Neuronal stem cell (in vitro differentiated cells): ENCODE data around the gene LEMD2.

Experiments used
- DNase-seq: peaks from one replicate; pipeline ENCODE4 v3.0.0-alpha.2; 2013; ENCODE audit warnings: low spot score
- H2AFZ ChIP-seq: one replicate; pipeline ENCODE4 v1.6.1; 2013; ENCODE audit warnings: mild to moderate bottlenecking, low read length, inconsistent platforms
- H2AK5ac ChIP-seq: 2 replicates; pipeline ENCODE4 v1.6.1; 2013; ENCODE audit warnings: low read depth, mild to moderate bottlenecking, inconsistent platforms, low read length, moderate library complexity, mixed read lengths
- H2BK120ac ChIP-seq: 2 replicates; pipeline ENCODE4 v1.6.1; 2013; ENCODE audit warnings: low read depth, mild to moderate bottlenecking, inconsistent platforms, low read length, moderate library complexity, mixed read lengths
- H2BK12ac ChIP-seq: one replicate; pipeline ENCODE4 v1.6.1; 2013; ENCODE audit warnings: low read length, inconsistent platforms
- H2BK15ac ChIP-seq: 2 replicates; pipeline ENCODE4 v1.6.1; 2013; ENCODE audit warnings: mild to moderate bottlenecking, low read length, inconsistent platforms, mixed read lengths
- H2BK5ac ChIP-seq: one replicate; pipeline ENCODE4 v1.6.1; 2013; ENCODE audit warnings: inconsistent platforms, mild to moderate bottlenecking, low read length, moderate library complexity
- H3K14ac ChIP-seq: one replicate; pipeline ENCODE4 v1.6.1; 2013; ENCODE audit warnings: low read length, inconsistent platforms
- H3K18ac ChIP-seq: 2 replicates; pipeline ENCODE4 v1.6.1; 2013; ENCODE audit warnings: low read length, inconsistent platforms
- H3K23ac ChIP-seq: 2 replicates; pipeline ENCODE4 v1.6.1; 2013; ENCODE audit warnings: low read depth, mild to moderate bottlenecking, mixed read lengths, low read length, inconsistent platforms; ENCODE audit not compliant: poor library complexity
- H3K27ac ChIP-seq: replicated peaks from 3 replicates; pipeline ENCODE4 v1.5.1; 2013; ENCODE audit warnings: low read length, inconsistent platforms
- H3K27me3 ChIP-seq, 3 experiments: 2 replicates each; pipeline ENCODE4 v1.6.1; 2013; ENCODE audit warnings: low read length in 3 of 3, mild to moderate bottlenecking in 2 of 3, inconsistent platforms in 1 of 3, low read depth in 1 of 3, mixed read lengths in 1 of 3, moderate library complexity in 1 of 3; ENCODE audit not compliant: control insufficient read depth in 3 of 3, insufficient read depth in 3 of 3
- H3K36me3 ChIP-seq, 2 donors: replicated peaks in 1 of 2; 2 replicates each; pipeline ENCODE4 v1.6.1; 2013; ENCODE audit warnings: low read length in 2 of 2; ENCODE audit not compliant: control insufficient read depth in 2 of 2, insufficient read depth in 2 of 2
- H3K4ac ChIP-seq: 2 replicates; pipeline ENCODE4 v1.6.1; 2013; ENCODE audit warnings: inconsistent platforms, mild to moderate bottlenecking, low read length, moderate library complexity
- H3K4me1 ChIP-seq, 2 donors: 1 replicate in 1 of 2; 2 replicates in 1 of 2; pipeline ENCODE4 v1.6.1; 2013; ENCODE audit warnings: low read length in 2 of 2, low read depth in 1 of 2; ENCODE audit not compliant: control insufficient read depth in 2 of 2, insufficient read depth in 1 of 2
- H3K4me2 ChIP-seq: one replicate; pipeline ENCODE4 v1.6.1; 2013; ENCODE audit warnings: mild to moderate bottlenecking, low read length, inconsistent platforms; ENCODE audit not compliant: insufficient read depth, poor library complexity, severe bottlenecking
- H3K4me3 ChIP-seq, 2 donors: 2 replicates each; pipeline ENCODE4 v1.5.1; 2013; ENCODE audit warnings: low read length in 2 of 2, mild to moderate bottlenecking in 2 of 2, inconsistent platforms in 1 of 2, moderate library complexity in 1 of 2
- H3K79me1 ChIP-seq: one replicate; pipeline ENCODE4 v1.6.1; 2013; ENCODE audit warnings: low read depth, mild to moderate bottlenecking, inconsistent platforms, low read length, moderate library complexity
- H3K9ac ChIP-seq: one replicate; pipeline ENCODE4 v1.6.1; 2013; ENCODE audit warnings: mild to moderate bottlenecking, low read depth, low read length, inconsistent platforms; ENCODE audit not compliant: poor library complexity
- H3K9me3 ChIP-seq, 2 donors: replicated peaks in 1 of 2; 2 replicates each; pipeline versions ENCODE3 to v1.6.1; 2013; ENCODE audit warnings: low read length in 2 of 2, mild to moderate bottlenecking in 2 of 2, inconsistent platforms in 1 of 2, low read depth in 1 of 2, mixed read lengths in 1 of 2, moderate library complexity in 1 of 2; ENCODE audit not compliant: control insufficient read depth in 2 of 2, insufficient read depth in 1 of 2
- H4K8ac ChIP-seq: one replicate; pipeline ENCODE4 v1.6.1; 2013; ENCODE audit warnings: low read depth, mild to moderate bottlenecking, inconsistent platforms, low read length, moderate library complexity
- H4K91ac ChIP-seq: one replicate; pipeline ENCODE4 v1.6.1; 2013; ENCODE audit warnings: low read length, low read depth, mild to moderate bottlenecking, inconsistent platforms; ENCODE audit not compliant: poor library complexity
- WGBS, 2 donors: extraction: QIAGEN DNeasy Blood & Tissue Kit; methylation state at CpG; one replicate each; pipeline ENCODE4 v1.1.7; 2013; ENCODE audit warnings: missing lambda C conversion rate in 2 of 2, mixed read lengths in 1 of 2; ENCODE audit not compliant: insufficient read length in 2 of 2, insufficient replicate concordance in 1 of 2; ENCODE audit errors: extremely low coverage in 2 of 2; 5-methylcytosine and 5-hydroxymethylcytosine counted together

The LEMD2 gene

GRCh38 chr6:33798343-33798848 lies 9.5 kb upstream of the LEMD2 start:
- no peak overlapping the region for H2BK120ac ChIP-seq
- H3K4me3 ChIP-seq, result no peak overlapping the region
- no peaks in the 10 kb centered on the region for H3K36me3 ChIP-seq
- no peak overlapping the region for H4K91ac ChIP-seq
- H2BK15ac ChIP-seq, result no peak overlapping the region
- no peaks in the 10 kb centered on the region for H3K79me1 ChIP-seq
- peak overlapping the region; percentile 14 for H2AK5ac ChIP-seq
- H3K18ac ChIP-seq, result peak overlapping the region; percentile 23
- DNase-seq, result no peak
- no peak overlapping the region for H3K4ac ChIP-seq
- no peak overlapping the region for H3K9ac ChIP-seq
- H3K4me1 ChIP-seq, result peaks cover 31 to 33% of the 10 kb centered on the region in 2 donors
- no peak overlapping the region for H2BK5ac ChIP-seq
- H3K4me2 ChIP-seq, result no peak overlapping the region
- no peak overlapping the region for H2AFZ ChIP-seq
- no peaks in the 10 kb centered on the region for H3K9me3 ChIP-seq
- no peak overlapping the region for H2BK12ac ChIP-seq
- no peak overlapping the region for H4K8ac ChIP-seq
- H3K14ac ChIP-seq, result no peak overlapping the region
- no peaks in the 10 kb centered on the region for H3K27me3 ChIP-seq
- H3K23ac ChIP-seq, result peak overlapping the region; percentile 78
- no CpG with 5 or more reads among the region's 13 CpGs for WGBS, 2 donors
- no peak overlapping the region for H3K27ac ChIP-seq

- Histone ChIP-seq H2AK5ac (no peak overlapping the region), H3K4ac (no peak overlapping the region), H3K4me2 (no peak overlapping the region), H3K4me3 (no peak overlapping the region), H2BK5ac (no peak overlapping the region), H3K9me3 (no peaks in the 10 kb centered on the region), H3K9ac (no peak overlapping the region), H3K79me1 (no peaks in the 10 kb centered on the region), H3K4me1 (peaks cover 28 to 30% of the 10 kb centered on the region in 2 donors), H4K91ac (no peak overlapping the region), H3K18ac (peak overlapping the region; percentile 0), H3K27me3 (no peaks in the 10 kb centered on the region), H4K8ac (no peak overlapping the region), H2BK15ac (no peak overlapping the region), H3K14ac (no peak overlapping the region), H3K36me3 (no peaks in the 10 kb centered on the region), H2AFZ (peak overlapping the region; percentile 17), H2BK120ac (no peak overlapping the region), H2BK12ac (no peak overlapping the region), H3K27ac (no peak overlapping the region), H3K23ac (no peak overlapping the region)
- WGBS, 2 donors, result no CpG with 5 or more reads among the region's 10 CpGs
- no peak for DNase-seq
Observed at GRCh38 chr6:33797626-33798342, 8.9 kb upstream of the LEMD2 start.

GRCh38 chr6:33794910-33795623 lies 6.1 kb upstream of the LEMD2 start:
- Histone ChIP-seq H3K23ac (no peak overlapping the region), H3K9ac (peak overlapping the region; percentile 40), H3K79me1 (no peaks in the 10 kb centered on the region), H3K18ac (no peak overlapping the region), H3K9me3 (no peaks in the 10 kb centered on the region), H2BK120ac (no peak overlapping the region), H3K27ac (no peak overlapping the region), H3K14ac (no peak overlapping the region), H2BK12ac (no peak overlapping the region), H4K91ac (no peak overlapping the region), H2BK5ac (no peak overlapping the region), H3K4me3 (no peak overlapping the region), H3K4me2 (no peak overlapping the region), H3K4me1 (peaks cover 27 to 33% of the 10 kb centered on the region in 2 donors), H4K8ac (no peak overlapping the region), H3K36me3 (no peaks in the 10 kb centered on the region), H3K4ac (no peak overlapping the region), H2AFZ (no peak overlapping the region), H2AK5ac (no peak overlapping the region), H2BK15ac (peak overlapping the region; percentile 26), H3K27me3 (no peaks in the 10 kb centered on the region)
- no peak for DNase-seq
- WGBS, 2 donors, result no CpG with 5 or more reads among the region's 14 CpGs

GRCh38 chr6:33792981-33793380 lies 4.1 kb upstream of the LEMD2 start:
- H3K9ac ChIP-seq, result no peak overlapping the region
- H3K79me1 ChIP-seq, result peaks cover 5% of the 10 kb centered on the region
- H3K23ac ChIP-seq, result no peak overlapping the region
- H3K4me2 ChIP-seq, result no peak overlapping the region
- no peak overlapping the region for H2AFZ ChIP-seq
- no peak for DNase-seq
- H2AK5ac ChIP-seq, result no peak overlapping the region
- H4K8ac ChIP-seq, result no peak overlapping the region
- H3K9me3 ChIP-seq, result no peaks in the 10 kb centered on the region
- no peak overlapping the region for H2BK120ac ChIP-seq
- H3K4ac ChIP-seq, result no peak overlapping the region
- no peaks in the 10 kb centered on the region for H3K36me3 ChIP-seq
- no peak overlapping the region for H3K4me3 ChIP-seq
- H2BK5ac ChIP-seq, result no peak overlapping the region
- no peak overlapping the region for H2BK12ac ChIP-seq
- no peak overlapping the region for H2BK15ac ChIP-seq
- no peak overlapping the region for H3K27ac ChIP-seq
- no peak overlapping the region for H3K14ac ChIP-seq
- no peak overlapping the region for H3K18ac ChIP-seq
- H3K27me3 ChIP-seq, result no peaks in the 10 kb centered on the region
- H4K91ac ChIP-seq, result no peak overlapping the region
- H3K4me1 ChIP-seq, result peaks cover 29 to 31% of the 10 kb centered on the region in 2 donors
- WGBS, 2 donors, result no CpG with 5 or more reads among the region's 10 CpGs
